OCI-LY7 (cell line): ENCODE results near the gene TAF1C. TPM values are rescaled to one million over a fixed set of nuclear protein-coding genes. Genes with fewer than 3 reads are reported as not detected.

Experiments
- BruUV-seq: library from RNA; stranded (reverse); fragments of 400-500 nt; replicated peaks from 2 replicates; lab custom pipeline; 2021; lab: Mats Ljungman, UMichigan
- CTCF ChIA-PET: fragments of 300-600 bp; sonication (Branson Sonifier 250); formaldehyde crosslinking; loops from one replicate; lab custom pipeline; 2022; ENCODE audit warnings: antibody characterized with exemption; ENCODE audit not compliant: unreplicated experiment; lab: Charles Lee
- POLR2A ChIA-PET: fragments of 300-600 bp; sonication (Branson Sonifier 250); formaldehyde crosslinking; loops from one replicate; lab custom pipeline; 2022; ENCODE audit warnings: antibody characterized with exemption; lab: Charles Lee
- DNase-seq: peaks from one replicate; pipeline ENCODE4 v3.0.0-alpha.2; 2015; ENCODE audit warnings: low spot score
- H2AFZ ChIP-seq: fragments of 200-600 bp; sonication (generic), shearing (Covaris generic); 2 replicates; pipeline ENCODE4 v1.6.1; 2014; ENCODE audit warnings: mild to moderate bottlenecking, antibody characterized with exemption, low read length, moderate library complexity
- H3K27ac ChIP-seq: fragments of 200-600 bp; sonication (generic); 2 replicates; pipeline ENCODE4 v1.5.1; 2014; ENCODE audit warnings: mixed run types, low read depth, mild to moderate bottlenecking, moderate library complexity, low read length, inconsistent platforms; ENCODE audit not compliant: poor library complexity, severe bottlenecking
- H3K36me3 ChIP-seq: fragments of 200-600 bp; sonication (generic); 2 replicates; pipeline ENCODE4 v1.6.1; 2014; ENCODE audit warnings: mild to moderate bottlenecking, antibody characterized with exemption, low read length, moderate library complexity, mixed read lengths; ENCODE audit not compliant: insufficient read depth
- H3K4me1 ChIP-seq: fragments of 200-600 bp; sonication (generic); 2 replicates; pipeline ENCODE4 v1.5.1; 2014; ENCODE audit warnings: mild to moderate bottlenecking, low read length; ENCODE audit not compliant: insufficient read depth, poor library complexity, severe bottlenecking
- H3K4me2 ChIP-seq: fragments of 200-600 bp; sonication (generic); 2 replicates; pipeline ENCODE4 v1.6.1; 2014; ENCODE audit warnings: mild to moderate bottlenecking, low read length
- H3K4me3 ChIP-seq: fragments of 200-600 bp; sonication (generic); 2 replicates; pipeline ENCODE4 v1.5.1; 2014; ENCODE audit warnings: mild to moderate bottlenecking, low read depth, low read length; ENCODE audit not compliant: poor library complexity, severe bottlenecking
- H3K79me2 ChIP-seq: fragments of 200-600 bp; sonication (generic); 2 replicates; pipeline ENCODE4 v1.6.1; 2016; ENCODE audit warnings: low read depth, mild to moderate bottlenecking, low read length, moderate library complexity, mixed read lengths; ENCODE audit not compliant: insufficient read depth
- H3K9me2 ChIP-seq: fragments of 200-600 bp; sonication (generic); 2 replicates; pipeline ENCODE4 v1.6.1; 2016; ENCODE audit warnings: mild to moderate bottlenecking, low read length, mixed read lengths; ENCODE audit not compliant: insufficient read depth
- H3K9me3 ChIP-seq: fragments of 200-600 bp; sonication (generic); 2 replicates; pipeline ENCODE4 v1.6.1; 2014; ENCODE audit warnings: mild to moderate bottlenecking, mixed run types, low read length, mixed read lengths
- H4K20me1 ChIP-seq: fragments of 200-600 bp; sonication (generic); 2 replicates; pipeline ENCODE4 v1.6.1; 2014; ENCODE audit warnings: mild to moderate bottlenecking, antibody characterized with exemption, low read length, moderate library complexity, mixed read lengths; ENCODE audit not compliant: insufficient read depth
- EZH2phosphoT487 ChIP-seq: fragments of 200-600 bp; sonication (generic); IDR thresholded peaks from 2 replicates; pipeline ENCODE4 v1.6.1; 2018; ENCODE audit warnings: low read depth, borderline replicate concordance, mild to moderate bottlenecking, mixed run types, antibody characterized with exemption, low read length, moderate library complexity, mixed read lengths
- intact Hi-C: fragments of 100-400 bp; cut with micrococcal nuclease; formaldehyde crosslinking; loops from one replicate; pipeline ENCODE4 v1.10.0; 2022; ENCODE audit not compliant: unreplicated experiment
- total RNA-seq, 2 experiments: library from RNA; depleted of rRNA in 1 of 2; stranded (reverse); fragments of >200 nt in 1 of 2; shearing (Covaris generic) in 1 of 2; gene quantifications; 2 replicates each; pipeline ENCODE4 v1.2.3, GENCODE V29; 2014 to 2022
- TF ChIP-seq, protein P1 (sequence below): fragments of 200-600 bp; sonication (generic); conservative IDR thresholded peaks from 2 replicates; pipeline ENCODE4 v1.5.1; 2014; ENCODE audit warnings: mild to moderate bottlenecking, antibody characterized with exemption, low read length, moderate library complexity, mixed read lengths

The TAF1C gene
- total RNA-seq, 2 experiments from 2014 or later: 64.6 to 66.1 TPM

DNA sequence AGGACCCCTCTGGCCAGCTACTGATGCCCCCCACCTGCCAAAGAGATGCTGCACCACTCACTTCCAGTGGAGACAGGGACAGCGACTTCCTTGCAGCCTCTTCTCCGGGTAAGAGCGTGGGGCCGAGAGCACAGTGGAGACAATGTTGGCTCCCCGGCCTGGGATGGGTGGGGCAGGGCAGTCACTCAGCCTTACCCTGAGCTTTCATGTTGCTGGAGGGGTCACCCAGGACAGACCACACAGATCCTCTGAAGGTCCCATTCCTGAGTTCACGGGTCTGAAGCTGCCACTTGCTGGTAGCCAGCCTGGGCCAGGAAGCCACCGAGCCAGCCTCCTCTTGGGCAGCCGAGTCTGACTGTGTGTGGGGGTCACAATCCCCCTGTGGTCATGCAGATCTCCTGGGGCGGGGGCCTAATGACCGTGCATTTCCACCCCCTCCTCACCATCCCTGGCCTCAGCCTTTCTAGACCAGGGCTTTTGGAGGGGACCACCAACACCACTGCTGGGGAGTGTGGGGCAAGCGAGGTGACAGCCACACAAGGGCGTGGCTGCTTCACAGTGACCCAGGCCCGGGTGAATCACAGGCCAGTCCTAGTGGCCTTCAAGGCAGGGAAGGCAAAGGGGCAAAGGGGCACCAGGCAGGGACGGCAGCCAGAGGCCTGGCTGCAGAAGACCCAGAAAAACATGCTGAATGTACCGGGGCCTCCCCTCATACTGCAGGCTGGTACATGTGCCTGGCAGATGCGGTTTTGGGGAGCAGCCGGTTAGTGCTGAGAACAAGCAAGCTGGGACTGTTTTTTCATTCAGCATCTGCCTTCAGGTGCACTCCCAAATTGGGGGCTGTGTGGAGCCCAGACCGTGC, 10.4 kb downstream of the TAF1C start:
- Histone ChIP-seq H3K9me2 (no peaks in the 10 kb centered on the region), H3K4me2 (no peak overlapping the region), H3K27ac (no peak overlapping the region), H3K36me3 (peaks cover 26% of the 10 kb centered on the region), H3K79me2 (no peaks in the 10 kb centered on the region), H3K4me1 (no peaks in the 10 kb centered on the region), H2AFZ (no peak overlapping the region), H3K9me3 (no peaks in the 10 kb centered on the region), H4K20me1 (no peaks in the 10 kb centered on the region; the same call in 1 of the 2 replicates), H3K4me3 (no peak overlapping the region)
- no TSS peak for BruUV-seq
- POLR2A ChIA-PET: interaction anchor here (0.7 kb wide), 1 partner anchor 93 kb away, joined by 3 read pairs; no protein-coding TSS in a partner anchor
- TF ChIP-seq EZH2phosphoT487: no peak
- TF ChIP-seq, protein P1, sequence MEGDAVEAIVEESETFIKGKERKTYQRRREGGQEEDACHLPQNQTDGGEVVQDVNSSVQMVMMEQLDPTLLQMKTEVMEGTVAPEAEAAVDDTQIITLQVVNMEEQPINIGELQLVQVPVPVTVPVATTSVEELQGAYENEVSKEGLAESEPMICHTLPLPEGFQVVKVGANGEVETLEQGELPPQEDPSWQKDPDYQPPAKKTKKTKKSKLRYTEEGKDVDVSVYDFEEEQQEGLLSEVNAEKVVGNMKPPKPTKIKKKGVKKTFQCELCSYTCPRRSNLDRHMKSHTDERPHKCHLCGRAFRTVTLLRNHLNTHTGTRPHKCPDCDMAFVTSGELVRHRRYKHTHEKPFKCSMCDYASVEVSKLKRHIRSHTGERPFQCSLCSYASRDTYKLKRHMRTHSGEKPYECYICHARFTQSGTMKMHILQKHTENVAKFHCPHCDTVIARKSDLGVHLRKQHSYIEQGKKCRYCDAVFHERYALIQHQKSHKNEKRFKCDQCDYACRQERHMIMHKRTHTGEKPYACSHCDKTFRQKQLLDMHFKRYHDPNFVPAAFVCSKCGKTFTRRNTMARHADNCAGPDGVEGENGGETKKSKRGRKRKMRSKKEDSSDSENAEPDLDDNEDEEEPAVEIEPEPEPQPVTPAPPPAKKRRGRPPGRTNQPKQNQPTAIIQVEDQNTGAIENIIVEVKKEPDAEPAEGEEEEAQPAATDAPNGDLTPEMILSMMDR: no peak
- CTCF ChIA-PET: interaction anchor here (1.6 to 3.0 kb wide), 2 partner anchors 90 to 92 kb away, joined by 5 to 13 read pairs; no protein-coding TSS in a partner anchor
- DNase-seq: no peak
- intact Hi-C loops: loop anchor here (10.0 kb wide), 1 partner anchor 222 kb away; the partner anchor contains the start of gene OSGIN1

DNA sequence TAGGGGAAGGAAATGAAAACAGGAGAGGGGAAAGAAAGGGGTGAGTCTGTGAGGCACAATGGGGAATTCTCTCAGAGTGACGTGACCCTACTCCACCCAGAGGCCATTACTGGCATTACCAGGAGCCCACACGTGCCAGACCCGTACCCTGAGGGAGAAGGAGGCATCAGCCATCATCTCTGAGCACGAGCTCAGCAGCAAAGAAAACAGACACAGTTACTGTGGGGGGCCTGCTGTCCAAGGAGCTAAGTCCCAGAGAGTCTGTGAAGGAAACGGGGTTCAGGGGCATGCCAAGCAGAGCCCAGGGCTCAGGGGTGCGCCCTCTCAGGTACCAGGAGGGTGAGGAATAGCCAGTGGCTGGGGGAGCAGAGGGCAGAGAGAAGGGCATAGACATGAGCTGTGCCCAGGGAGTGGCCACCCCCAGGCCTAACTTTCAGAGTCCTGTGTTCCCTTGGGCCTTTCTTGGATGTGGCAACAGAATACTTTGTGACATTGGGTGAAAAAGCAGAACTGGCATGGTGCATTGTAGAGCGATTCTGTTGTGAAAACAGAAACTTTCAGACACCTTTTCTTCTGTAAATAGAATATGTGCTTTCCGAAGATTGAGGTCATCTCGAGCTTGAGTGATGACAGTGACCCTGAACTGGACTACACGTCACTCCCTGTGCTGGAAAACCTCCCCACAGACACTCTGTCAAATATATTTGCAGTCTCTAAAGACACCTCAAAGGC, 11.3 kb downstream of the TAF1C start:
- TF ChIP-seq, protein P1: peak; percentile 77
- TF ChIP-seq EZH2phosphoT487: no peak

More for the DNA sequence above, 11.3 kb downstream of the TAF1C start:
- BruUV-seq: no TSS peak
- H3K9me3 ChIP-seq: no peaks in the 10 kb centered on the region
- CTCF ChIA-PET: interaction anchor here (0.6 to 3.0 kb wide), 3 partner anchors 89 to 161 kb away, joined by 3 to 13 read pairs (median 5); no protein-coding TSS in a partner anchor
- intact Hi-C loops: loop anchor here (1.0 to 10.0 kb wide), 3 partner anchors 87 to 221 kb away; partner anchors contain the start of gene OSGIN1
- H3K27ac ChIP-seq: no peak overlapping the region
- no peak overlapping the region for H3K4me2 ChIP-seq
- H3K79me2 ChIP-seq: no peaks in the 10 kb centered on the region
- no peaks in the 10 kb centered on the region for H3K4me1 ChIP-seq
- no peak overlapping the region for H3K4me3 ChIP-seq
- peaks cover 18% of the 10 kb centered on the region for H3K36me3 ChIP-seq
- DNase-seq: peak; percentile 61
- POLR2A ChIA-PET: interaction anchor here (0.7 to 1.0 kb wide), 3 partner anchors 92 to 135 kb away, joined by 3 read pairs; no protein-coding TSS in a partner anchor
- H4K20me1 ChIP-seq: no peaks in the 10 kb centered on the region; the same call in 1 of the 2 replicates
- H2AFZ ChIP-seq: no peak overlapping the region
- H3K9me2 ChIP-seq: no peaks in the 10 kb centered on the region
